Mesenchymal stem cell (in vitro differentiated cells and primary cell): ENCODE data around the gene STAP1.

Experiments used
- DNase-seq: peaks from one replicate; pipeline ENCODE4 v3.0.0-alpha.2; 2013
- H2AFZ ChIP-seq: one replicate; pipeline ENCODE4 v1.6.1; 2013; ENCODE audit warnings: low read depth, mild to moderate bottlenecking, control low read depth, inconsistent platforms, low read length, moderate library complexity
- H2AK5ac ChIP-seq: 2 replicates; pipeline ENCODE4 v1.6.1; 2013; ENCODE audit warnings: low read length, moderate library complexity, mild to moderate bottlenecking, inconsistent platforms; ENCODE audit not compliant: severe bottlenecking
- H2BK120ac ChIP-seq: one replicate; pipeline ENCODE4 v1.6.1; 2013; ENCODE audit warnings: low read depth, mild to moderate bottlenecking, inconsistent platforms, low read length, moderate library complexity
- H2BK12ac ChIP-seq, 2 experiments: one replicate each; pipeline ENCODE4 v1.6.1; 2013; ENCODE audit warnings: inconsistent platforms in 2 of 2, low read length in 2 of 2, mild to moderate bottlenecking in 2 of 2, moderate library complexity in 2 of 2, control low read depth in 1 of 2
- H2BK15ac ChIP-seq: one replicate; pipeline ENCODE4 v1.6.1; 2013; ENCODE audit warnings: mild to moderate bottlenecking, low read depth, inconsistent platforms; ENCODE audit not compliant: poor library complexity, severe bottlenecking
- H2BK5ac ChIP-seq: 2 replicates; pipeline ENCODE4 v1.6.1; 2013; ENCODE audit warnings: low read depth, mild to moderate bottlenecking, low read length, control low read depth, inconsistent platforms; ENCODE audit not compliant: poor library complexity, severe bottlenecking
- H3K14ac ChIP-seq, 2 experiments: one replicate each; pipeline ENCODE4 v1.6.1; 2013; ENCODE audit warnings: inconsistent platforms in 2 of 2, low read length in 2 of 2, control low read depth in 1 of 2, mild to moderate bottlenecking in 1 of 2, moderate library complexity in 1 of 2
- H3K18ac ChIP-seq, 2 experiments: one replicate each; pipeline ENCODE4 v1.6.1; 2013; ENCODE audit warnings: inconsistent platforms in 2 of 2, low read length in 2 of 2, control low read depth in 1 of 2, low read depth in 1 of 2, mild to moderate bottlenecking in 1 of 2
- H3K23ac ChIP-seq, 2 experiments: one replicate each; pipeline ENCODE4 v1.6.1; 2013; ENCODE audit warnings: inconsistent platforms in 2 of 2, low read length in 2 of 2, mild to moderate bottlenecking in 2 of 2, moderate library complexity in 2 of 2, control low read depth in 1 of 2
- H3K27ac ChIP-seq: 2 replicates; pipeline ENCODE4 v1.5.1; 2013; ENCODE audit warnings: mild to moderate bottlenecking, moderate library complexity, low read length, control low read depth, inconsistent platforms; ENCODE audit not compliant: poor library complexity, severe bottlenecking
- H3K27me3 ChIP-seq, 2 experiments: 2 replicates each; pipeline versions ENCODE4 v1.6.1 to v1.7.0; 2013; ENCODE audit warnings: low read length in 2 of 2, mild to moderate bottlenecking in 2 of 2, moderate library complexity in 2 of 2, control low read depth in 1 of 2, inconsistent platforms in 1 of 2; ENCODE audit not compliant: control insufficient read depth in 1 of 2, insufficient read depth in 1 of 2
- H3K36me3 ChIP-seq, 2 experiments: 2 replicates each; pipeline versions ENCODE4 v1.6.1 to v1.7.0; 2013; ENCODE audit warnings: low read length in 2 of 2, control low read depth in 1 of 2, inconsistent platforms in 1 of 2, low read depth in 1 of 2, mild to moderate bottlenecking in 1 of 2; ENCODE audit not compliant: insufficient read depth in 2 of 2, control insufficient read depth in 1 of 2
- H3K4ac ChIP-seq, 2 experiments: one replicate each; pipeline ENCODE4 v1.6.1; 2013; ENCODE audit warnings: inconsistent platforms in 2 of 2, low read length in 2 of 2, mild to moderate bottlenecking in 2 of 2, moderate library complexity in 2 of 2, control low read depth in 1 of 2, low read depth in 1 of 2
- H3K4me1 ChIP-seq: 2 replicates; pipeline ENCODE4 v1.6.1; 2013; ENCODE audit warnings: low read depth, low read length, control low read depth; ENCODE audit not compliant: control insufficient read depth, insufficient read depth
- H3K4me2 ChIP-seq: 2 replicates; pipeline ENCODE4 v1.6.1; 2013; ENCODE audit warnings: low read length, mild to moderate bottlenecking, inconsistent platforms; ENCODE audit not compliant: poor library complexity, severe bottlenecking
- H3K4me3 ChIP-seq, 2 experiments: 2 replicates each; pipeline versions ENCODE4 v1.5.1 to v1.7.0; 2013; ENCODE audit warnings: low read length in 2 of 2, mild to moderate bottlenecking in 2 of 2, control low read depth in 1 of 2, low read depth in 1 of 2; ENCODE audit not compliant: insufficient read depth in 1 of 2
- H3K79me1 ChIP-seq: replicated peaks from 2 replicates; pipeline ENCODE4 v1.6.1; 2013; ENCODE audit warnings: mild to moderate bottlenecking, control low read depth, low read length, inconsistent platforms; ENCODE audit not compliant: poor library complexity, severe bottlenecking
- H3K9ac ChIP-seq: 2 replicates; pipeline ENCODE4 v1.7.0; 2013; ENCODE audit warnings: mild to moderate bottlenecking, low read length, moderate library complexity
- H3K9me3 ChIP-seq: 2 replicates; pipeline ENCODE4 v1.7.0; 2013; ENCODE audit warnings: mild to moderate bottlenecking, low read length; ENCODE audit not compliant: control insufficient read depth
- H4K8ac ChIP-seq: one replicate; pipeline ENCODE4 v1.6.1; 2013; ENCODE audit warnings: inconsistent platforms, mild to moderate bottlenecking, low read length, moderate library complexity
- H4K91ac ChIP-seq: one replicate; pipeline ENCODE4 v1.6.1; 2013; ENCODE audit warnings: mild to moderate bottlenecking, low read length, inconsistent platforms
- WGBS: methylation state at CpG from one replicate; pipeline ENCODE4 v1.1.7; 2013; ENCODE audit warnings: mixed read lengths; 5-methylcytosine and 5-hydroxymethylcytosine counted together

Gene STAP1

GRCh38 chr4:67566335-67566734 is 7.8 kb downstream of the STAP1 start:
- Histone ChIP-seq H3K23ac (no peak overlapping the region), H3K14ac (no peak overlapping the region), H2BK5ac (no peak overlapping the region), H2BK120ac (no peak overlapping the region), H3K79me1 (no peaks in the 10 kb centered on the region), H3K9me3 (no peaks in the 10 kb centered on the region), H3K9ac (no peak overlapping the region), H4K91ac (no peak overlapping the region), H3K4me1 (no peaks in the 10 kb centered on the region), H3K4me2 (no peak overlapping the region), H3K18ac (no peak overlapping the region), H3K27ac (no peak overlapping the region), H3K4ac (no peak overlapping the region), H2AFZ (no peak overlapping the region), H2BK15ac (no peak overlapping the region), H3K4me3 (no peak overlapping the region), H3K36me3 (no peaks in the 10 kb centered on the region), H2BK12ac (no peak overlapping the region), H3K27me3 (no peaks in the 10 kb centered on the region), H2AK5ac (no peak overlapping the region), H4K8ac (no peak overlapping the region)
- WGBS, result 92% methylated on average over 3 of the region's 3 CpGs
- no peak for DNase-seq

GRCh38 chr4:67568820-67569219 is 10.3 kb downstream of the STAP1 start:
- Histone ChIP-seq H2AFZ (no peak overlapping the region), H2BK12ac (no peak overlapping the region), H4K8ac (no peak overlapping the region), H2BK120ac (no peak overlapping the region), H3K23ac (no peak overlapping the region), H2AK5ac (no peak overlapping the region), H4K91ac (no peak overlapping the region), H3K36me3 (no peaks in the 10 kb centered on the region), H2BK5ac (no peak overlapping the region), H3K4me1 (no peaks in the 10 kb centered on the region), H3K79me1 (no peaks in the 10 kb centered on the region), H2BK15ac (no peak overlapping the region), H3K4me2 (no peak overlapping the region), H3K14ac (no peak overlapping the region), H3K27ac (no peak overlapping the region), H3K9ac (no peak overlapping the region), H3K4ac (no peak overlapping the region), H3K4me3 (no peak overlapping the region), H3K27me3 (no peaks in the 10 kb centered on the region), H3K18ac (no peak overlapping the region), H3K9me3 (no peaks in the 10 kb centered on the region)
- DNase-seq, result no peak
- WGBS, result 60% methylated on average over 1 of the region's 2 CpGs

GRCh38 chr4:67570537-67570936 is 12.0 kb downstream of the STAP1 start:
- H2BK12ac ChIP-seq, result no peak overlapping the region
- no peak overlapping the region for H2BK15ac ChIP-seq
- H3K79me1 ChIP-seq, result no peaks in the 10 kb centered on the region
- H3K9me3 ChIP-seq, result no peaks in the 10 kb centered on the region
- no peaks in the 10 kb centered on the region for H3K4me1 ChIP-seq
- no peak overlapping the region for H2AFZ ChIP-seq
- no peak overlapping the region for H3K4ac ChIP-seq
- no peak overlapping the region for H2BK5ac ChIP-seq
- no peak overlapping the region for H3K4me3 ChIP-seq
- H3K14ac ChIP-seq, result no peak overlapping the region
- no peak overlapping the region for H4K91ac ChIP-seq
- H3K18ac ChIP-seq, result no peak overlapping the region
- H3K36me3 ChIP-seq, result no peaks in the 10 kb centered on the region
- H3K9ac ChIP-seq, result no peak overlapping the region
- H3K4me2 ChIP-seq, result no peak overlapping the region
- H3K27ac ChIP-seq, result no peak overlapping the region
- no peak overlapping the region for H3K23ac ChIP-seq
- H3K27me3 ChIP-seq, result no peaks in the 10 kb centered on the region
- no peak overlapping the region for H2BK120ac ChIP-seq
- H2AK5ac ChIP-seq, result no peak overlapping the region
- no peak for DNase-seq
- WGBS, result 97% methylated on average over 1 of the region's 1 CpG
- H4K8ac ChIP-seq, result no peak overlapping the region

- Histone ChIP-seq H2BK15ac (no peak overlapping the region), H3K79me1 (no peaks in the 10 kb centered on the region), H3K9me3 (no peaks in the 10 kb centered on the region), H3K14ac (no peak overlapping the region), H2BK12ac (no peak overlapping the region), H3K9ac (no peak overlapping the region), H3K18ac (no peak overlapping the region), H2AFZ (no peak overlapping the region), H3K4ac (no peak overlapping the region), H3K4me3 (no peak overlapping the region), H3K36me3 (no peaks in the 10 kb centered on the region), H2BK5ac (no peak overlapping the region), H3K27ac (no peak overlapping the region), H3K4me1 (no peaks in the 10 kb centered on the region), H3K27me3 (no peaks in the 10 kb centered on the region), H3K23ac (no peak overlapping the region), H2AK5ac (no peak overlapping the region), H4K91ac (no peak overlapping the region), H2BK120ac (no peak overlapping the region), H4K8ac (no peak overlapping the region), H3K4me2 (no peak overlapping the region)
- WGBS, result 52% methylated on average over 1 of the region's 1 CpG
- no peak for DNase-seq
These were observed 13.4 kb downstream of the STAP1 start for GRCh38 chr4:67571975-67572374.
